Activated CD8-positive, alpha-beta memory T cell treated with anti-CD3 and anti-CD28 coated beads for 4 hours (primary cell): ENCODE measurements around the gene DNAL1.

Source experiments
- DNase-seq, 2 donors: peaks; one replicate each; pipeline ENCODE4 v3.0.0-alpha.2; 2020; ENCODE audit warnings: low read depth in 2 of 2

The DNAL1 gene

DNA sequence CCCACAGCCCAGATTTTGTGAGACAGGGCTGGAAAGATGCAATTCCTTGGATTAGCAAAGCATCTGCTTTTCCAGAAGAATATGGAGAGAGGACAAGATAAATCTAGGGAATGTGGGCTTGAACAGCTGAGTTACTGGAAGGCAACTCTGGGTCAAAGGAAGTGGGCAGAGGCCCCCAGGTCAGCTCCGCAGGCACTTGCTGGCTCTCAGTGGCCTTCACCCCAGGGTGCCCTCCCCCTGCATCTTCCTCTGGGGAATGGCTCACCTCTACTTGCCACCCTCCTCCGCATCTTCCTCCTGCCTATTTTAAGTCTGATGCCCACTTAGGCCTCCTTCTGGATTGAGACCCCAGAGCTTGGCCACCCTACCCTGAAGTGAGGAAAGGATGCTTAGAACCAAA is 79.9 kb downstream of the DNAL1 start:
- no peak for DNase-seq

DNA sequence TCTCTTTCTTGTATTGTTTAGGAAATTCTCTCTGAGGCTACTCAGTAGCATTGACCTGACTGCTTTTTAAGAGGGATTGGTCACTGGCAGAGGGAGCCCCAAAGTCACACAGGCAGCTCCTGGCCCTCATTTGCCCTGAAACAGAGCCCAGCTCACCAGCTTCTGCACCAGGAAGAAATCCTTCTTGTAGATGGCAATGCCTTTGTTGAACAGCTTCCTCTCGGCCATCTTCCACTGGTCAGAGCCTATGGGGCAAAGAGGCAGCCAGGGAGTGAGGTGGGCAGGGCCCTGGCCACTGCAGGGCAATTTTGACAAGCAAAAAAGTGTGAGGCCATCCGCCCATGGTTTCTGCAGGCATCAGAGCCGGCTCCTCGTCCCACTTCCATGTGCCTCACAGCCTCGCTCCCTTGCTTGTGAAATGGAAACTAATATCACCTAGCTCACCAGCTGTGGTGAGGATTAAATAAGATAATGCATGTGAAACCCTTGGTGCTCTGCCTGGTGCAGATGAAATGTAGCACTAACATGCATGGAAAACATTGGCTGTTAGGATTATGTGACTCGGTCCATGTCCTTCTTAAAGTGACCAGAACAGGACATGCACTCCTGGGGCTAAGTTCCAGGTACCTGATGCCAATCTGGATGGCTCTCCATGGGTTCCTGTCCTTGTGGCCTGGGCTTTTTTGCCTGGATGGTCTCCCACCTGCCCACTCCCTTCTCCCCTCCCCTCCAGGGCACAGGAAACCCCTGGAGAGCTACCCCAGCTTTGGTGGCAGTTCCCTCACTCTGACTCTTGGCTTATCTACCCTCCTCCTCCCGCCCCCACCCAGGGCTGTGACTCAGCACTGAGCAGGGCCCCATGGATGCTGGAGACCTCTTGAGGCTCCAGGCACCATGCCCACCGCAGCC is 80.6 kb downstream of the DNAL1 start:
- no peak for DNase-seq

DNA sequence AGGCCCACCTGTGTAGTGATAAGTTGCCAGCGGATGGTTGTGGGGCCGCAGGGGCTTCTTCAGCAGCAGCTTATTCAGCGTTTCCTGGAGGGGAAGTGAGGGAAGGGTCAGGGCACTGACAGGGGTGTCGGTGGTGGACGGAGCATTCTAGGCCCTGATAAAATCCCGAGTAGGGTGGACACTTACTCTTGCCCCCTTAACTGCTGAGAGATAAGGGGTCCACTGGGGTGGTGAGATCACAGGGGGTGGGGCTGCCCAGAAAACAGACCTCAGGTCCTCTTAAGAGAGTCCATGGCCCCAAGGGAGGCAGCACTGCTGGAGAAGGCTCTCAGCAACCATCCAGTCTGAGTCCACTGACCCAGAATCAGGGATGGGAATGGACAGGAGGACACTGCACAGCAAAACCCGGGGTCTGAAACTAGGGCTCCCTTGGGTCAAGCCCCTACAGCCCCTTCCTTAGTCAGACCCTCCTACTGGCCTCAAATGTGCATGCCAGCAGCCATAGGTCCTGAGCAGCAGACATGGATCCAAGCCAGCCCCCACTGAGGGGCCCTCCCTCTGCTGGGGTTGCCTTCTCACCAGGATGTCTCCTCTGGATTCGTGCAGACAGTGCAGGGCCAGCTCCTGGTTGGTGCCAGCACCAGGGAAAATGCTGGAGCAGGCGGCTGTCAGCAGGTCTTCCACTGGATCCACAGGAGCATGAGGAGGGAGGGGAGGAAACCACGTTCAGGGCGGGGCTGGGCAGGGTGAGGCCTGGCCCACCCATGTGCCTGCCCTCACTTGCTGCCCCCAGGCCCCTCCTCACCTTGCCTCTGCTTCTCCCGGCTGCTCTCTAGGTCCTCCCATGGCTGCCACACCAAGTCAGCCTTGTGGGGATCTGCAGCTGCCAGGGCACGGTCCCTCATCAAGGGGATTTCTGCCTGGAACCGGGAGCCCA is 81.5 kb downstream of the DNAL1 start:
- DNase-seq = no peak

DNA sequence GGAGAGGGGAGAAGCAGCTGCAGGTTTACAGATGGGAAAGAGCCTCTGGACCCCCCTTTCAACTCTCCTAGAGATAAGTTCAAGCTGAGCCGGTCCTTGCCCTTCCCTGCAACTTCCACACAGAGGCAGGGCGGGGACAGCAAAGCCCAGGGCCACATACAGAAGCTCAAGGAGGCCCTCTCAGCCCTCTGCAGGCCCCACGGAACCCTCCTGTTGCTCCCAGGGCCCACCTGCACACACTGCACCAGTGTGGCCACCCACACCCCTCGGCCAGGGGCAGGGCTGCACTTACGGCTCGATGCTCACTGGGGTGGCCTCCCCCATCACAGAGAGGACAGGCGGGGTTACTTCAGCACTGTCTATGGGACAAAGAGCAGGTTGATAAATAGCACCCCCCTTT is 82.4 kb downstream of the DNAL1 start:
- DNase-seq = no peak

DNA sequence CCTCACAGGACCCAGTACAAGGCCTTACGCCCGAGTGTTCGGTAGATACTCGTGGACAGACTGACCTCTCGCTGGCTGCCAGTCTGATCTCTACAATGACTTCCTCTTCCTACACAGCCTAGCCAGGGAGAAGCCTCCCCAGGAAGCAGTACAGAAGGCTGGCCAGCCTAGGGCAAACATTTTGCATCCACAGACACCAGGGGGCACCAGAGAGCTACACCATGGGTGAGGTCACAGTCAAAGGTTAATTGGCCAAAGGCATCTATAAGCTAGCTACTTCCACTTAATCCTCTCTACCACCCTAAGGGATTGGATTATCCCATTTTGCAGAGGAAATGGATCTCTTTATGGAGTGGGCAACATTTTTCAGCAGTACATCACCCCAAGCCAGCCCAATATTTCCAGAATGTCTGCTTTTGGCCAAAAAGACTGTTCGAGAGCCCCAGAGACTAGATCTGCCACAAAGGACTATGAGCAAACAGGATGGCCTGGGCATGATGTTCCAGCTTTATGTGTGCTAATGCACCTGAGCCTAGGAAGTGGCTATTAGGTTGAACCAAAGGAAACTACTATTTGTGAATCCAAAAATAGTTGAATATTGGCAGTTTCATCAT is 84.0 kb downstream of the DNAL1 start:
- peak; percentile 70 to 75 for DNase-seq

DNA sequence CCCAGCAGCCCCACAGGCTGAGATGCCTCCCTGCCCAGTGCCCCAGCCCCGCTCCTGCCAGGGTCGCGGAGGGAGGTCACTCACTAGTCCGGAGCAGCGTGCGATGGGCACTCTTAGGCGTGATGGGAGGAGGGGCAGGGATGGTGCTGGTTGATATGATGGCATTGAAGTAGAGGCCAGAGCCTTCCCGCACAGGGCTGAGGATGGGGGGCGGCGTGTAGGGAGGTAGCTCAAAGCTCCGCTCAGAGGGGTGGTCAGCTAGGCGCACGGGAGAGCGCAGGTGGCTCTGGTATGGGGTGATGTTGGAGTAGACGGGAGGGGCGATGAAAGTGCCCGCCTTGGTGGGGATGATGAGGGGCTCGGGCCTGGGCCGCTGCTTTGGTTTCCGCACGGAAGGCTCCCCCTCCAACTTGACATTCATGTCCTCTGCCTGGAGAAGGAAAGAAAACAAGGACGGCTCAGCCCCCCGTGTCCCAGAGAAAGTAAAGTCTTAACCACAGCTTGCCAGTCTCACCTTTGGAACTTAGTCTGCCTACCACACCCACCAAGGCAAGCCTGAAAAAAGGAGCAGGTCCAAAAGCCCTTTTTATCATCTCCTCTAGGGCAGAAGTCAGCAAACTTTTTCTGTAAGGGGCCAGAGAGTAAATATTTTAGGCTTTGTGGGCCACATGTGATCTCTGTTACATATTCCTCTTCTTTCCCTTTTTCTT is 84.9 kb downstream of the DNAL1 start:
- DNase-seq = no peak

DNA sequence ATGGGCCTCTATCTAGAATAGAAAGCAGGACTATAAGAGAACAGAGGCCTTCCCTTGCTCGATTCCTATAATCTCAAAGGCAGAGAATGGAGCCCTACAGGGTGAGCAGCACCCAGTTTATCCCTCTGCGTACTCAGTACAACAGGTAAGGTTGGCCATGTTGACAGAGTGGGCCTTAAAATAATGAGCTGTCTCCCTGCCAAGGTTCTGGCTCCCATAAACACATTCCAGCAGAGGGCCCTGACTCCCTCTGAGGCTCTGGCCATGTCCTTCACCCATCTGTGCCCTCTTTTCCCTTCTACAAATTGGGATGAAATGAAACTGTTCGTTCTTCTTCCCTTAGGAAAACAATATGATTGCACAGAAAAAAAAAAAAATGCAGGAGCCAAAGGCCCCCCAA is 86.3 kb downstream of the DNAL1 start:
- no peak for DNase-seq

DNA sequence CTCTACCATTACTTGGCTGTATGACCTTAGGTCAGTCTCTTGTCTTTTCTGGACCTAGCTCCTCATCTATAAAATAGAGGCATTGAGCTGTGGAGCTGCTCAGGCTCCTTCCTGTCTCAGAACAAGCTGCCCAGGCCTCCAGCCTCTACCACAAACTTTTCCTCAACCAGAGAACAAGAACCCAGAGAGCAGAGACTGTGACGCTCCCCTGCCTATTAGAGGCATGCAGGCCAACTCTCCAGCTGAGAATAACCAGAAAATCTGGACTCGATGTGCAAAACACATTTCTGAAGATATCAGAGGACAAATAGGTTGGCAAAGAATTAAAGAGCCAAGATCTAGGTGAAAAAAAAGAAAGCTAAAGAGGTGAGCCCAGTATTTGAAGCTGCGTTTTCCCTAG is 87.2 kb downstream of the DNAL1 start:
- DNase-seq = no peak

DNA sequence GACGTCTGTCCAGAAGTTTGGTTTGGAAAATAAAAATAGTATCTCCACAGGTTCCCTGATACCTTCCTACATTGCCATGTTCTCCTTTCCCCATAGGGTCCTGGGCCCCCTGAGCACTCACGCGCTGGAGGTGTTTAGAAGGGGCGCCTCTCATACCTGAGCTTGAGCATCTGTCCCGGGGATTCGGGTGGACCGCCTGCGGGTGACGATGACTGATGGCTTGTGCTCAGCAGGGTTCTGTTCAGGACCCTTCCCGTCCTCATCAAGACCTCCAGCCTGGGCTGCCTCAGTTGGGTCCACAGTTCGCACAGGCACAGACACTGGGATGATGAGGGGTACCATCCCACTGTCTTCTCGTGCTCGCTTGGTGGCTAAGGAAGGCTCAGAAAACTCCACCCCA is 92.1 kb downstream of the DNAL1 start:
- no peak for DNase-seq

DNA sequence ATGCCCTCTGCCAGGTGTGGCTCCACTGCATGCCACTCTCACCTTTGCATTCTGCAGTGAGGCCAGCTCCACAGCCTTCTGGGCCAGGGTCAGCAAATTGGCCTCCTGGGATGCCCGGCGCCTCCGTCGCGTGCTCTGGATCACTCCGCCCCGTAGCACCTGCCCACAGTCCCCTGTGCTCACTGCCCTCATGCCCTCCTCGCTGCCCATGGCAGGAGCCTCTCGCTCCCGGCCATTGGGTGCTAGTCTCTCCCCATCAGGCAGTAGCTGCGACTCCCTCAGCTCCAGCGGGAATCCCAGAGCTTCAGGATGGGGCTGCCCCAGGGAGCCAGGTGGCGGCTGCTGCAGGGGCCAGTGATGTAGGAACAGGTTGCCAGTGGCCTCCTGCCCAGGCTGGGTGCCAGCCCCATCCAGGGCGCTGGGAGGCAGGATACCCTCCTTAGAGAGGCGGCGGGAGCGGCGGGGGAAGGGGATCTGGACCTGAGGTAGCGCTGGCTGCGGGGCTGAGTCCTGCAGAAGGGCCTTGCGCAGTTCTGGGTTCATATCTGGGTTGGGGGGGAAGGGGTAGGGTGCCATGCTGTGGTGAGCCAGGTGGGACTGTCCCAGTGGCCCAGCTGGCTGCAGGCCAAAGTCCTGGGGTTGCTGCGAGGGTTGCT is 93.9 kb downstream of the DNAL1 start:
- no peak for DNase-seq

DNA sequence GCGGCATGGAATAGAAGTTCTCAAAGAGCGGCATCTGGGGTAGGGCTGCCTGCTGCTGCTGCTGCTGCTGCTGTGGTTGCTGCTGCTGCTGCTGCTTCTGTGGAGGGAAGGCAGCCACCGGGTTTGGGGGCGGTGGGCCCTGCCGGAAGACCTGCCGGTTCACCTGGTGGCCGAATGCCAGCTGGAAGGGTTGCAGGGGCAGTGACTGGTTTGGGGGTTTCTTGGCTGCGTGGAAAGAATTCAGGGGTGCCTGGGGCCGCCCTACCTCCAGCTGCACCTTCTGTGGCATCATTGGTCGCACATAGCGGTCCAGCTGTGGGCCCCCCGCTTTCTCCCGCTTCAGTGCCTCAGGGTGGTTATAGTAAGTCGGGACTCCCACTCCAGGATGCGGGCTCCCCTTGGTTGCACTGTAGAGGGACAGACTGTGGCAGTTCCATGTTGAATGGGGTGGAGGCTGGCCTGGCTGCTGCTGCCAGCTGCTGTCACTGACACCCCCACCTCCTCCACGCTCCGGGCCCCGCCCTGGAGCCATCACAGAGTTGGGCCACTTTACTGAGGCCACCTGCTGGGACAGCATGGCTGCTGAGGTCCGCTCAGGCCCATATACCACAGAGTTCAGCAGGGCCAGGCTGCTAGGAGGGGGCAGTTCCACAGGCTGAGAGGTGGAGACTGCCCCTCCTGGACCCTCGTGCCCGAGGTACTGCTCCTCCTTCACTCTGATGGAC is 94.5 kb downstream of the DNAL1 start:
- DNase-seq = no peak

DNA sequence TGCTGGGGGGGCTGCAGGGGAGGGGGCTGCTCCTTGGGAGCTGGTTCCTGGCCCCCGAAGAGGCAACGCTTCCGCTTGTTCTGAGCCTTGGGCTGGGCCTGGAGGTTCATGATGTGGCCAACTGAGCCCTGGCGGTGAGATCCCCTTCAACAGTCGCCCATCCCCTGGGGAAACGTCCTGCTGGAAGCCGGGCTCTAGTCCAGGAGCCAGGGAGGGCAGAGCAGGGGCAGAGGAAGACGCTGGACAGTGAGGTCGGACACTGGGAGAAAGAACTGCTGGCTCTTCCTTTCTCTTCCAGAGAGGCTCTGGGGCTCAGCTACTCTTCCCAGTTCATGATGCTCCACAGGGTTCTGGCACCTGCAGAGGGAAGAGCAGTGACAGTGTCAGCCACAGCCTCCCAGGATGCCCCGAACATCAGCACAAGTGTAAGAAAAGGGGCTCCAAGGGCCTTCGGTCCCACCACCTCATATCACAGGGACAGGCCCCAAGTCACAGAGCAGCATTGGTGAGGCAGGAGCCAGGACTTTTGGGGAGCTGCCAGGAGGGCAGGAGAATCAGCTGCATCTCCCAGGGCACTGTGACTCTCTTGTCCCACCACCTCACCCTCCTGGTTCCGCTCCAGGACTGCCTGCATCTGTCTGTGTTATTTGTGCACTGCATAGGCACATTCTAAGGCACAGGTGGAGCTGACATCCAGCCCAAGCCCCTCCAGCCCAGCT is 95.3 kb downstream of the DNAL1 start:
- no peak for DNase-seq

DNA sequence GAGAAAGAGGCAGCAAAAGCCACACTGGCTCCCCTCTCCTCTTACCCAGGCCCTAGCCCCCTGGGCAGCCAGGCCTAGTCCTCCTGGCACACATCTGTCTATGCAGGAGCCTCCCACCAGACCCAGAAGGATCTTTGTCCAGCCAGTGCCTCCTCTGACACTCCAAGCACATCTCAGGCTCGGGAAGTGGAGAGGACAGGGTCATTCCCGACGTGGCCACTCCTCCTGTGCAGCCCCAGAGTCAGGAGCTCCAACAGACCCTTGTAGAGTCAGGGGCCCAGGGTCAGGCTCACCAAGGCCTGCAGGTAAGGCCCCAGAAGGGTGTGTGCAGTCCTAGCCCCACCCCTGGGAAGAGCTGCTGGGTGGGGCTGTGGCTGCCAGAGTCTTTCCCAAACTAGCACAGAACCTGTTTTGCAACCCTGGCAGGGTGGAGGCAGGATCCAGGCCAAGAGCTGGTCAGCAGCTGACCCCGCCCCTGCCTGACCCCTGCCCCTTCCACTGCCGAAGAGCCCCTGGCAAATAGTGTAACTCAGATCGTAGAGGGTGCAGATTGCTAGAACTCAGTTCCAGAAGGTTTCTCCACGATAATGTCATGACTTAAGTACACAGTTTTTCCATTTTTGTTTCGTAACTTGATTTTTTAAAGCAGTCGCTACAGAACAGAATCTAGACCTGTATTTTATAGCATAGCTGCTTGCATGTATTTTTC is 96.0 kb downstream of the DNAL1 start:
- DNase-seq = no peak

DNA sequence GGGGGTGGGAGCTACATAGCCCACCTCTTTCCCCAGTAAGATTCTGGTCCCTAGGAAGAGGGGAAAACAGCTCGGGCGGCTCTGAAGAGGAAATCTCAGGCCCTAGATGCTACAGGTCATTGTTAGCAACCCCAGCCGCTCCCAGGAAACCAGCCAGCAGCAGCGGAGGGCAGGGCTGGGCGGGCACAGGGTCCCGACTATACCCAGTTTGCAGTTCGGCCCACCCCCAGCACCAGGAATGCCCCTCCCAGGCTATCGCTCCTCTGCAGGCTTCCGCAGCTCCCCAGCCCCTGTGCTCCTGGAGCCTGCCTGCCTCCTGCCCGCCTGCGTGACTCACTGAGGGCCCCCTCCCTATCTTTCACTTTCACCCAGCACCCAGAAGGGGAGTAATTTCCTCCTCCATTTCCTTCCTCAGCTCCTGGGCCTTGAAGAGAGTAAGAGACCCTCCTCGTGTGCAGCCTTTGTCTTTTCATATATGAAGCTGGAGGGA is 96.6 kb downstream of the DNAL1 start:
- DNase-seq = peak in 1 of 2 donors; percentile 56

DNA sequence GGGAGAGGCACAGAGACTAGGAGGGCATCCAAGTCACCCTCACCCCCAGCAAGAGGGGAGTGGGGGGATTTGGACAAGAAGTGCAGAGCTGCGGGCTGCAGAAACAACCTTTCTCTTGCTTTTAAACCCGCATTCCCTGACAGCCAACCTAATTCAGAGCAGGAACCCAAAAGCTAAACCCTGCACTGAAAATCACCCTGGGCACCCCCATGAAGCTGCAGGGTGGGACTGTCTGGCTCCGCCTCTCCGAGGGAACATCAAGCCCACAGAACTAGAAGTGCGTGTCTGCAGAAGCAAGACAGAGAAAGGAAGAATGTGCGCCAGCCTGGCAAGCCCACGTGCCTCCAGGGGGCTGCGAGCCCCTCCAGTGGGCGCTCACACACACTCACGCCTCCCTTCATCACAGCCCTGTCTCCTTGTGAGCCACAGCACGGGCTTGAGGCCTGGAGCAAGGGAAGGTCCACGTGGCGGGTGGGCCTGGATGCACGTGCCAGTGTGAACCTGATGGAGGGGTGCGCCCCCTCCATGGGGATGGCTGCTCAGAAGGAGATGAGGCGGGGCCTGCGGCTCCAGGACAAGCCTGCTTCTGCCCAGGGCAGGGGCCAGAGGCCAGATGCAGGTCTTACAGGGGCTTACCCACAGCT is 97.2 kb downstream of the DNAL1 start:
- no peak for DNase-seq

DNA sequence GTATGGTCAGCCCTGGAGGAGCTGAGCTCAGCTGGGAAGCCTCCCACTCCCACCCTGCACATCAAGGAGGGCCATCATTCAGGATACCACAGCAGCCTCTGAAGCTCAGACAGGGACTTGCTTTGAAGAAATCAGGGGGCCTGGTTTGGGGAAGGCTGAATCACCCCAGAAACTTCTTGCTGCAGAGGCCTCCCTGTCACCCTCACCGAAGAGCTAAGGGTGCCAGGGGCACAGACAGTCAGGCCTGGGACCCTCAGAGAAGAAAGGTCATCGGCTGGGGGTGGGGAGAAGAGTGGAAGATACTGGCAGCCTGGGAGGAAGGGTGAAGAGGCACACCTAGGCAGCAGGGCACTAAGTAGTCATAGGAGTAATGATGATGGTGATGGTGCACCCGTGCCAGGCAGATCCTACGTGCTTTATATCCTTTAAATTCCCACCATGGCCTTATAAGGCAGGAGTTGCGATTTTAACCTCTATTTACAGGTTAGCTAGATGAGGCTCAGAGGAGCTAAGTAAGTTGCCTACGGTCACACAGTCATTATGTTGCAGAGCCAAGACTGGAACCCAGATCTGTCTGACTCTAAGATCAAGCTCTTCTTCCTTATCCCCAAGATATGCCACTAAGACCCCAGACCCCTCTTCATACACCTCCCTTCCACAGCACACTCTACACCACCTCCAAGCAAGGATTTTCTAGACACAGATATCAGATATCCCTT is 97.9 kb downstream of the DNAL1 start:
- no peak for DNase-seq

DNA sequence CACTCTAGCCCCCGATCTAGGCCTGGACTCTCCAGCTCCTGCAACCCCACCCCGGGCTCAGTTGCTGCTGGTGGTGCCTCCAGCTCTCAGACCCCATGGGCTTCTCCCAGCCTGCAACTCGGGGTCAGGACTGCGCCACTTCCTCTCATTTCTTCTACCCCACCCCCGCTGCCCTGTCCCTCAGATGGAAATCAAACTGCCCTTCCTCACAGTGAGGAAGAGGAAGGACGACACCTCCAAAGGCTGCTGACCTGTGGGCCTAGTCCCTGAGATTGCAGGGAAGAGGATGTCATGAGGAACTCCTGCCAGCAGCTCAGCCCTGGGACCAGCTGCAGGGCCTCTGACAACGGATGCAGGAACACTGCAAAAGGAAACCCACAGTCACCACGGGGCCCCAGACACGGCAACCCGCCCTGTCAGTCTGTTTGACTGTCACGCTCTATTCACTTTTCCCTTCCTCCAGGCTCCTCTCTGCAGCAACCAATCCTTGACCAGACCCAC is 98.7 kb downstream of the DNAL1 start:
- no peak for DNase-seq
